ENCODE data around the gene ARHGAP31. TPM values are rescaled to one million over a fixed set of nuclear protein-coding genes. Genes with fewer than 3 reads are reported as not detected.

Gene ARHGAP31, protein sequence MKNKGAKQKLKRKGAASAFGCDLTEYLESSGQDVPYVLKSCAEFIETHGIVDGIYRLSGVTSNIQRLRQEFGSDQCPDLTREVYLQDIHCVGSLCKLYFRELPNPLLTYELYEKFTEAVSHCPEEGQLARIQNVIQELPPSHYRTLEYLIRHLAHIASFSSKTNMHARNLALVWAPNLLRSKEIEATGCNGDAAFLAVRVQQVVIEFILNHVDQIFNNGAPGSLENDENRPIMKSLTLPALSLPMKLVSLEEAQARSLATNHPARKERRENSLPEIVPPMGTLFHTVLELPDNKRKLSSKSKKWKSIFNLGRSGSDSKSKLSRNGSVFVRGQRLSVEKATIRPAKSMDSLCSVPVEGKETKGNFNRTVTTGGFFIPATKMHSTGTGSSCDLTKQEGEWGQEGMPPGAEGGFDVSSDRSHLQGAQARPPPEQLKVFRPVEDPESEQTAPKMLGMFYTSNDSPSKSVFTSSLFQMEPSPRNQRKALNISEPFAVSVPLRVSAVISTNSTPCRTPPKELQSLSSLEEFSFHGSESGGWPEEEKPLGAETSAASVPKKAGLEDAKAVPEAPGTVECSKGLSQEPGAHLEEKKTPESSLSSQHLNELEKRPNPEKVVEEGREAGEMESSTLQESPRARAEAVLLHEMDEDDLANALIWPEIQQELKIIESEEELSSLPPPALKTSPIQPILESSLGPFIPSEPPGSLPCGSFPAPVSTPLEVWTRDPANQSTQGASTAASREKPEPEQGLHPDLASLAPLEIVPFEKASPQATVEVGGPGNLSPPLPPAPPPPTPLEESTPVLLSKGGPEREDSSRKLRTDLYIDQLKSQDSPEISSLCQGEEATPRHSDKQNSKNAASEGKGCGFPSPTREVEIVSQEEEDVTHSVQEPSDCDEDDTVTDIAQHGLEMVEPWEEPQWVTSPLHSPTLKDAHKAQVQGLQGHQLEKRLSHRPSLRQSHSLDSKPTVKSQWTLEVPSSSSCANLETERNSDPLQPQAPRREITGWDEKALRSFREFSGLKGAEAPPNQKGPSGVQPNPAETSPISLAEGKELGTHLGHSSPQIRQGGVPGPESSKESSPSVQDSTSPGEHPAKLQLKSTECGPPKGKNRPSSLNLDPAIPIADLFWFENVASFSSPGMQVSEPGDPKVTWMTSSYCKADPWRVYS (N-terminal part only)
- 23.7 and 26.0 TPM in 2 replicates for total RNA-seq

DNA sequence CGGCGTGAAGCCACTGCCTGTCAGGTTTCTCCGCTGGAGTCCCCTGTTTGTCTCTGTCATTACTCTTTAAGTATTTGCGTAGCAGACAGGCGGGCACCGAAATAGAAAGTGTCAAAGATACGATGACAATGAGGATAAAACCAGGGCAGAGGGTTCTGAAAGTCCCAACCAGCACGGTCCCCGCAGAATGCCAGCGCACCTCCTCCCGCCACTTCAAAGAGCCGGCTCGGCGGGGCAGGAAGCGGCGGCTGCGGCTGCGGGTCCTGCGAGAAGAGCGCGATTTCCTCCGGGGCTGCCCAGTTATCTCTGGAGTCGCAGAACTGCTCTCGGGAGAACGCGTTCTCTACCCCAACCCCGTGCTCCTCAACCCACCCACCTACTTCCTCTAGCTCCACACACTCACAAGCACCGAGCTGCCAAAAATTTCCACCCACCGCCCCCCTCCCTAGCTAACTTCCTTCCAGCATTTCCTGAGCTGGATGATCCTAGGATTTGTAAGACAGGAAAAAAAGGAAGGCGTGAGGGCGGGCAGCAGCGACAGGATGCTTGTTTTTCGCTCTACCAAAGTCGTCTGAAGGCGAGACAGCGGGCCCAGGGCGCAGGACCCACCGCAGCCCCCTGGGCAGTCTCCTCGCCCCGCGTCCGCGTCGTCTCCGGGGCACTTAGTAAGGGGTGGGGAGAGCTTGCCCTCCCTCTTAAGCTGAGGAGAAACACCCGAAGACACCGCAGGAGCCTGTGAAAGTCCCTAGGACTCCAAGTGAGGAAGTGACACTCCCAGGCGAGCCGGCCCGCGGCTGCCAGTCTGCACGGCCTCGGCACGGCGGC, at the start of gene ARHGAP31:
Gene ARHGAP31, plus strand, starts transcription at position 513 of the 825 bp plus-strand sequence. CDS start 522 bp downstream, outside the sequence.
- Mint-ChIP-seq H3K36me3 (ENCODE audit: low read depth) (peaks cover 11% of the 10 kb centered on the region), H3K4me1 (peaks cover 61% of the 10 kb centered on the region), H3K4me3 (peak within 1 kb of the TSS; percentile 88), H3K9me3 (no peaks in the 10 kb centered on the region), H3K27ac (peak within 1 kb of the TSS; percentile 90), H3K27me3 (no peaks in the 10 kb centered on the region)
- peak; percentile 56 for DNase-seq
- ChIA-PET POLR2A (interaction anchor here (0.9 to 4.5 kb wide), 16 partner anchors 9 to 407 kb away, joined by 3 to 81 read pairs (median 4); partner anchors contain the start of genes B4GALT4, POGLUT1, TIMMDC1 and TMEM39A), CTCF (interaction anchor here (1.2 to 2.3 kb wide), 4 partner anchors 29 to 387 kb away, joined by 3 to 8 read pairs (median 4); partner anchors contain the start of gene B4GALT4)
- TF ChIP-seq, protein P1, sequence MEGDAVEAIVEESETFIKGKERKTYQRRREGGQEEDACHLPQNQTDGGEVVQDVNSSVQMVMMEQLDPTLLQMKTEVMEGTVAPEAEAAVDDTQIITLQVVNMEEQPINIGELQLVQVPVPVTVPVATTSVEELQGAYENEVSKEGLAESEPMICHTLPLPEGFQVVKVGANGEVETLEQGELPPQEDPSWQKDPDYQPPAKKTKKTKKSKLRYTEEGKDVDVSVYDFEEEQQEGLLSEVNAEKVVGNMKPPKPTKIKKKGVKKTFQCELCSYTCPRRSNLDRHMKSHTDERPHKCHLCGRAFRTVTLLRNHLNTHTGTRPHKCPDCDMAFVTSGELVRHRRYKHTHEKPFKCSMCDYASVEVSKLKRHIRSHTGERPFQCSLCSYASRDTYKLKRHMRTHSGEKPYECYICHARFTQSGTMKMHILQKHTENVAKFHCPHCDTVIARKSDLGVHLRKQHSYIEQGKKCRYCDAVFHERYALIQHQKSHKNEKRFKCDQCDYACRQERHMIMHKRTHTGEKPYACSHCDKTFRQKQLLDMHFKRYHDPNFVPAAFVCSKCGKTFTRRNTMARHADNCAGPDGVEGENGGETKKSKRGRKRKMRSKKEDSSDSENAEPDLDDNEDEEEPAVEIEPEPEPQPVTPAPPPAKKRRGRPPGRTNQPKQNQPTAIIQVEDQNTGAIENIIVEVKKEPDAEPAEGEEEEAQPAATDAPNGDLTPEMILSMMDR (IDR thresholded peaks at IDR 0.05): no peak
- intact Hi-C loops (cut with micrococcal nuclease): loop anchor here (1.0 to 2.0 kb wide), 6 partner anchors 29 to 800 kb away; partner anchors contain the start of genes B4GALT4, GSK3B and POGLUT1
- ATAC-seq (ENCODE audit: low read depth): peak; percentile 73

DNA sequence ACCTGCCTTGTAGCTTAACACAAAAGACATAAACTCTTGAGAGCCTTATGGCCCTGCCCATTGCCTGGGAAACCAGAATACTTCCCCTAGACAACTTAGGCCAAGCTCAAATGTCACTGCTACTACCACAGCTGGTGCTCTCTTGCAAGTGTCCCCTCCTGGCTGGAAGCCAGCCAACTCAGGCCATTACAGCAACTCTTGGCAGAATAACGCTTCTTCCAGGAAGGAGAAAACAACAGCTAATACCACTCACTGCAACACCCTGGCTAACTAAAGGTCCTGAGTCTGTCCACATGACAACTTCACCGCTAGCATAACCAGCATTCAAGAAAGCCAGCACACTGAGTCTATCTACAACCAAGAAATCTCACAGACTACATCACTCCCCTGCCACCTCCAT, 48.4 kb upstream of the ARHGAP31 start:
- CTCF ChIA-PET: no interaction called here
- peaks cover 7% of the 10 kb centered on the region for H3K4me1 Mint-ChIP-seq
- H3K4me3 Mint-ChIP-seq: no peak overlapping the region
- no peak for DNase-seq
- ATAC-seq (ENCODE audit: low read depth): no peak
- POLR2A ChIA-PET: no interaction called here
- no peaks in the 10 kb centered on the region for H3K27me3 Mint-ChIP-seq
- peaks cover 4% of the 10 kb centered on the region for H3K36me3 Mint-ChIP-seq (ENCODE audit: low read depth)
- peaks cover 17% of the 10 kb centered on the region for H3K9me3 Mint-ChIP-seq
- H3K27ac Mint-ChIP-seq: no peak overlapping the region
- TF ChIP-seq, protein P1 (IDR thresholded peaks at IDR 0.05): no peak
- intact Hi-C loops (cut with micrococcal nuclease): no loop called here

- Mint-ChIP-seq H3K9me3 (peaks cover 2% of the 10 kb centered on the region), H3K27me3 (no peaks in the 10 kb centered on the region), H3K36me3 (ENCODE audit: low read depth) (no peaks in the 10 kb centered on the region), H3K4me3 (no peak overlapping the region), H3K4me1 (peaks cover 22% of the 10 kb centered on the region), H3K27ac (no peak overlapping the region)
- ChIA-PET CTCF (no interaction called here), POLR2A (no interaction called here)
- ATAC-seq (ENCODE audit: low read depth): no peak
- no peak for DNase-seq
- intact Hi-C loops (cut with micrococcal nuclease): no loop called here
- TF ChIP-seq, protein P1 (IDR thresholded peaks at IDR 0.05): no peak
These were observed 39.0 kb upstream of the ARHGAP31 start for GRCh38 chr3:119255214-119255613.

DNA sequence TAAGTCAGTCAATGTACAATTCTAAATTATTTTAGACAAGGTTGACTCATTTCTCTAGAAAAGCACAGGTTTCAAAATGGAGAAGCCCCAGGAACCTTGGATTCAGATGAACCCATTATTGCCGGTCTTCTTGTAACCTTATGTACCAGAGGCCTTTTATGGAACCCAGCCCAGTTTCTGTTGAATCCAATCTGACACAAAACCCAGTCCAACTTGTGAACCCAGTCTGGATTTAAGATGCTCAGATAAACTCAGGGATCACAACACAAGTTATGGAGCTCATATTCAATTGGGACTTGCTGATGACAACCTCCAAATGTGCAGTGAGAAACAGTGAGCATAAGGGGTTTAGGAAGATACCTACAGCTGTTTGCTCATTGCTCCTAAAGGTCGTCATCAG, 37.1 kb upstream of the ARHGAP31 start:
- intact Hi-C loops (cut with micrococcal nuclease): no loop called here
- TF ChIP-seq, protein P1 (IDR thresholded peaks at IDR 0.05): no peak
- Mint-ChIP-seq H3K36me3 (ENCODE audit: low read depth) (no peaks in the 10 kb centered on the region), H3K27ac (no peak overlapping the region), H3K4me3 (no peak overlapping the region), H3K9me3 (peaks cover 2% of the 10 kb centered on the region), H3K4me1 (peaks cover 22% of the 10 kb centered on the region), H3K27me3 (no peaks in the 10 kb centered on the region)
- ChIA-PET POLR2A (interaction anchor here (1.4 to 2.5 kb wide), 2 partner anchors 17 to 207 kb away, joined by 6 to 23 read pairs; partner anchors contain the start of gene B4GALT4), CTCF (no interaction called here)
- DNase-seq (no peak), ATAC-seq (ENCODE audit: low read depth) (no peak)
